HG03064 (cell line): ENCODE measurements around the gene CENPU.
"Not testable (repeated sequence)": the region's sequence is repeated elsewhere in the genome, so short reads cannot be mapped to it uniquely, and the experiment has no call there.

ENCODE experiments used
- ATAC-seq: cut with Tn5 transposase; IDR thresholded peaks from one replicate; pipeline ENCODE4 v1.9.1; 2021; ENCODE audit warnings: low read depth; ENCODE audit not compliant: unreplicated experiment

Gene CENPU

DNA sequence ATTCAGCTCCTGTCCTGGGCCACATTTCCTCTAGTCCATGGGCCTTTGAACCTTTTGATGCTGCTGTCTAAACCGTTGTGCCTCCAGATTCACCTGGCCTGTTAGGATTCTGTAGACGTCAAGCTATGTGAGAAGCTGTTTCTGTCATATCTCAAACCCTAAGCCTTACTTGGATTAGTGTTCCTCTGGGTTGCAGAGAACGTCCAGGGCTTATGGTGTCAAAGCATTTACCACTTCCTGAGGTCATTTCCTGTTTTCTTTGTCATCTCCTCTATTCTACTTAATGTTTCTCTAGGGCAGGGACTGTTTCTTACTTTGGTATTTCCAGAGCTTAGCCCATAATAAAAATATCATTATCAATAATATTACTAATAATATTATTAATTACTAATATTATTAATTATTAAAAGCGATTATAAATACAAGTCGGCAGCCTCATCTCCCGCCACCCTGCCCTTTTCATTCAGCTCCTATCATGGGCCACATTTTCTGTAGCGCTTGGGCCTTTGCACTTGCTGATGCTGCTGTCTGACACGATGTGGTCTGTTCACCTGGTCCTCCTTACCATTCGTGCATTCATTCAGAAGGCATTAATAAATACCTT lies 65.3 kb downstream of the CENPU start:
- ATAC-seq: no peak

GRCh38 chr4:184668096-184668495 lies 65.8 kb downstream of the CENPU start:
- ATAC-seq: no peak

- ATAC-seq: no peak
These were observed 67.2 kb downstream of the CENPU start for GRCh38 chr4:184666670-184667069.

- ATAC-seq: no peak
These were observed 69.3 kb downstream of the CENPU start for GRCh38 chr4:184664445-184665210.

DNA sequence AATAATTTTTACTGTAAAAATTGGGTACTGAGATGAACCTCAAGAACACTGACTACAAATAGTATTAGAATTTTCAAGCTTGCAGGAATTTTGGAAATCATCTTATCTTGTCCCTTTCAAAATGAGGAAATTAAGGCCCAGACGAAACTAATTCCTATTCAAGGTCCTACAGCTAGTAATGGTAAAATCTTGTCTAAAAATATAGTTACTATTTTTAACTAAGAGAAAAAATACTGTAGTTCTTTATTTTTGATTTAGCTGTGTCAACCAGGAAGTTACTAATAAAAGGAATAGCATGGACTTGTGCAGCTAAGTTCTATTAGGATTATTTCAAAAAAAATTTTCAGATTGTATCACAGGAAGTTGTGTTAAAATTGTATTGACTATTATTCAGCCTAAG lies 71.7 kb downstream of the CENPU start:
- ATAC-seq: no peak

GRCh38 chr4:184660978-184661377 lies 72.9 kb downstream of the CENPU start:
- ATAC-seq: no peak

- not testable (repeated sequence) for ATAC-seq
These were observed 76.1 kb downstream of the CENPU start for GRCh38 chr4:184657820-184658219.

- ATAC-seq: no peak
These were observed 76.8 kb downstream of the CENPU start for GRCh38 chr4:184657144-184657543.

DNA sequence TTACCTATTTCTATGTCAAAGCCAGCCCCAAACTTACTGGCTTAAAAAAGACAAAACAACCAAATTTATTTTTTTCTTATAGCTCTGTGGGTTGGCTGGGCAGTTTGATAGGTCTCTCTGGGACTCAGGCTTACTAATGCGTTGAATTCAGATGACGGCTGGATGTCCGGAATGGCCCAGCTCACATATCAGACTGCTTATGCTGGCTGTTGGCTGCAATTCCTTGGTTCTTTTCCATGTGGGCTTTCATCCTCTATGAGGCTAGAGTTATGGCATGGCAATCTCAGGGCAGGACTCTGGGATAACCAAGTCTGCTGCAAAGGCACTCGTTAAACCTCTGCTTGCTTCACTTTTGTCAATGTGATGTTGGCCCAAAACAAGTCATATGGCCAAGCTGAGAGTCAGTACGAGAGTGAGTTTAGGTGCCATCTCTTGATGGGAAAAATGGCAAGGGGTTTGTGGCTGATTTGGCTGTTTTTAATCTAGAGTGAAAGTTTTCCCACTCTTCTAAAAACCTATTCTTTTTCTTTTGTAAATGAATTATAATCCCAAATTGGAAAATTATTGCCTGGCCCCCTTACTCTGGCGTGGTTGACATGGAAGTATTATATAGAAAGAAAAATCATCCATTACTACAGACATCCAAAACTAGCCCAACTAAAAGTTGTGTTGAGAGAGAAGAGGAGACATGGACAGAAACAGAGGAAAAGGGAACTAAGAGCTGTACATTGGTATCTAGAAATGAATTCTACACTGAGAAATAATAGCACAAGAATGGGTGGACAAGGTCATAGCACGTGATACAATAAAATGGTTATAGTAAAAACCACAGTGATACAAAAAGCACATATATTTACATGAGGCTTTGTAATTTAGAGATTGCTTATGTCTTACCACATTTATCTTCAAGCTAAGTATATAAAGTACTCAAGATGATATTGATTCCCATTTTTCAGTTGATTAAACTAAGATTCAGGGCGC lies 77.7 kb downstream of the CENPU start:
- ATAC-seq: no peak

- no peak for ATAC-seq
These were observed 80.2 kb downstream of the CENPU start for GRCh38 chr4:184653650-184654049.

DNA sequence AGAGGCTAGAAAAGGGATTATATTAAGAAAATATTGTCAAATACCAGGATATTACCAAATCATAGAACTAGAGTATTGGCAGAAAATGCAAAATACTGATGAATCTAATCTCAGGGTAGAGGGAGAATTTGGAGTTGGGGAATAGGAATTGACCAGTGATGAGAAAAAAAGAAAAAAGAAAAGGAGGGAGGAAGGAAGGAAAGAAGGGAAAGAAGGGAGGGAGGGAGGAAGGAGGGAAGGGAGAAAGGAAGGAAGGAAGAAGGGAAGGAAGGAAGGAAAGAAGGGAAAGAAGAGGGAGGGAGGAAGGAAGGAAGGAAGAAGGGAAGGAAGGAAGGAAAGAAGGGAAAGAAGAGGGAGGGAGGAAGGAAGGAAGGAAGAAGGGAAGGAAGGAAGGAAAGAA lies 81.2 kb downstream of the CENPU start:
- not testable (repeated sequence) for ATAC-seq

GRCh38 chr4:184651899-184652298 lies 82.0 kb downstream of the CENPU start:
- no peak for ATAC-seq

DNA sequence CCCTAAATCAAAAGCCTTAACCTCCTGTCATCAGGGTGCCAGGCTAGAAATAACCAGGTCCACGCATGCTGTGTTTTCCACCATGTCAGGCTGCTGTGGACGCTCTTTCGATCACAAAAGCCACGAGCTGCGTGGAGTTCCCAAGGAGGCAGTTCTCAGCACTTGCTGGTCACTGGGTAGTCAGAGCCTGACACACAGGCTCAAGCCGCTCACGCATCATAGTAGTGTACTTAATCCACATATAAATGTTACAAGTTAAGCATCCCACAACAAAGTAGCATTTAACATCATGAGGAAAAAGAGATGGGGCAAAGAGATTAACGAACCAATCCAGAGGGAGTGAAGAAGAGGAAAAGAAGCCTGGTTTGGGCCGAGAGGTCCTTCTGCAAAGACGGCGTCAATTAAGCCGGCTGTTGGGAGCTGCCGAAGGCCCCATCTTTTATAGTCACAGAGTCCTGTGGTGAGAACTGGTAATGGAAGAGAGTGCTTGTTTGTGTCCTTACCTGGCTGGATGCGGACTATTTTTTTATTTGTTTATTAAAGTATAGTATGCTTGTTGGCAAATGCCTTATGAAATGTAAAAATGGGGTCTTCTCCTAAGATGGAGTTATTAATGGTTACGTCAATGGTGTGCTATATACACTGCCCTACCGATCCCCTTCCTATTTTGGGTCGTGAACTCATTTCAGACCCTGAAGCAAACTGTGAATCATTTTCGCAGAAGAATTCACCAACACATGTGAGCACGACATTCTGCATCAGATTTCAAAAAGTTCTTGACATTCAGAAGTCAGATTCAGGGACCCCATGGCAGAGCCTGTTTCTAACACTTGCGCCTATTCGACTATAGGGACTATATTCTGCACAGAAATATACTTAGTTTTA lies 83.7 kb downstream of the CENPU start:
- peak; percentile 1 for ATAC-seq

DNA sequence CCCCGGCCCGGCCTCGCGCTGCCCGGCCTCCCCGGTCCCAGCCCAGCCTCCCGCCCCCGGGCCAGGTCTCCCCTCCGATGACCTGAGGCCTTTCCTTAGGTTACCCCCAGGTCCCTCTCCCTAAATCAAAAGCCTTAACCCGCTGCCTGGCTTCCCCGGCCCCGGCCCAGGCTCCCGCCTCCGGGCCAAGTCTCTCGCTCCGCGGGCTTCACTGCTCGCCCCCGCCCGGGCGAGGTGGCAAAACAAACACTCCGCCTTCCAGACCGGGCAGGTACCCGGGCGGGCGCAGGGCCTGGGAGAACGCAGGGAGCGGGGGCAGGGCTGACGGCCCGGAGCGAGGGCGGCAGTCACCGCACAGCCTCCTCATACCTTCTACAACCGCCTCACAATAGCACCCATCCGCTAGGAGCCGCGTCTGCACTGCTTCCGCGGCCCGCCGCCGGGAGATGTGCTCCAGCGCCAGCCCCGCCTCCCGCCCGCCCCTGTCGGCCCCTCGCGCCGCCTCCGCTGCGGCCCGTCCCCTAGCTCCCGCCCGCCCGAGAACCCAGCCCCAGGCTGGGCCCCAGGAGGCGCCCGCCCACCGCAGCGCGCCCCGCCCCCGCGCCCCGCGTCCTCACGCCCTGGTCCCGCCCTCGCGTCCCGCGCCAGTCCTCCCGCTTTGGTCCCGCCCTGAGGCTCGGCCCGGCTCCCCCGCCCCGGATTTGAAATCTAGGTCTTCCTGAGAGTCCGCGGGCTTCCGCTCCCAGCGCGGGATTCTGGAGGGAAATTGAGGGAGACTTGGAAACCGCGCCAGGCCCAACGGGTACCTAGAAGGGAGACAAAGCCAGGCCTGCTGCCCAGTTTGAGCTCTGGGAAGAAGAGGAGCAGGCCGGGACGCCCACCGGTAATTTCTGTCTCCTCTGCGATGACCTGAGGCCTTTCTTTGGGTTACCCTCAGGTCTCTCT lies 84.6 kb downstream of the CENPU start, which contains the start of the genes CASP3 and PRIMPOL:
CASP3 (minus strand) TSS at position 422 of the 945 bp plus-strand sequence. CDS start 10,994 bp downstream, outside the sequence.
PRIMPOL (plus strand) TSS at position 713 of the 945 bp plus-strand sequence. CDS start 7,403 bp downstream, outside the sequence.
- peak; percentile 86 for ATAC-seq

GRCh38 chr4:184648313-184649025 lies 85.4 kb downstream of the CENPU start:
- peak; percentile 23 for ATAC-seq

- no peak for ATAC-seq
These were observed 85.9 kb downstream of the CENPU start for GRCh38 chr4:184648054-184648312.

DNA sequence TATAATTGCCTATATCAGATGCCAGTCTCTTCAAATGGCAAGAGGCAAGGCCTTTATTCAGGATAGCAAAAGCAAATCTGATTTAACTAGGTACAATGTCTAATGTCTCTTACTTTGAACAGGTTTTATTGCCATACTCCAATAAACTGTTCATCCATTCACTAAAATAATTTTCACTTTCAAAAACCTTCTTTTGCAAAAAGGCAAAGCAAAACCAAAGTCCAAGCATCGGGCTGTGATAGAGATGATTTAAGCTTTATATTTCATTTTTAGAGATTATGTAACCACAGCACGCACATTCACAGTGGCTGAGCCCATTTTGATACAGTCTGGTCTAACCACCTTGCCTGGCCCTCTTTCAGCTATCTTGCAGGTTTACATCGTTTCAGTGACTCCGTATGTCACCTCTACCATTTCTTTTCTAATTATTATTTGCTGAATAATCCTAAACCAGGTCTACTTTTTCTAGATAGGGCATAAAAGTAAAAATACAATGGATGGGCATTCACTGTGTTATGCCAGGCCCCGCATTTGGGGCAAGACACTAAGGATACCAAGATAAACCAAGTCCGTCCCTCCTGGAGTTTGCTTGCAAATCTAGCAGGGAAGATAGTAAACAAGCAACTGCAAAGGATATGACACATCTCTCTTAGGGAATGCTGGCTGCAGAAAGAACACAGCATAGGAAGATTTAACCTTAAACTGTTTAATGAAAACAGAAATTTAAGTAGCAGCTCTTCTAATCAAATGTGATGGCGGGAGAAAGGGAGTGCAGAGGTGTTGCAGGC lies 86.4 kb downstream of the CENPU start:
- no peak for ATAC-seq
